Measurements from ENCODE around the gene SLC38A5. TPM values are rescaled to one million over a fixed set of nuclear protein-coding genes. Genes with fewer than 3 reads are reported as not detected.

SLC38A5 gene
- total and polyA plus RNA-seq, 2 experiments from 2014 or later: 20.7 to 47.7 TPM

DNA sequence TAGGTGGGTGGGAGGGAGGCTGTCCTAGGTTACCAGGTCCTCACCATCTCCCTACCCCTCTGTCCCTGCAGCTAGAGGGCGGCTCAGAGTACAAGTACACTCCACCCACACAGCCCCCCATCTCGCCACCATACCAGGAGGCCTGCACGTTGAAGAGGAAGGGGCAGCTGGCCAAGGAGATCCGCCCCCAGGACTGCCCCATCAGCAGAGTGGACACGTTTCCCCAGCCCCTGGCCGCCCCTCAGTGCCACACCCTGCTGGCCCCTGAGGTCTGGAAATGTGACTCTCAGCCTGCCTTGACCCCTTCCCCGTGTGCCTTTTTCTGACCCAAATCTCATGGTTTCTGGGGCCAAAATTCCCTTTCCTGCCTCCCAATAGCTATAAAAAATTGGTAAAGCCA is 12.5 kb upstream of the SLC38A5 start:
- Histone ChIP-seq H3K4me1 (ENCODE audit: insufficient read depth) (no peaks in the 10 kb centered on the region), H3K27ac (ENCODE audit: low read depth) (no peak overlapping the region), H4K20me1 (replicated peaks; ENCODE audit: insufficient read depth) (no peaks in the 10 kb centered on the region), H3K4me3 (no peak overlapping the region), H3K79me2 (replicated peaks; ENCODE audit: insufficient read depth) (peaks cover 2% of the 10 kb centered on the region), H2AFZ (no peak overlapping the region), H3K4me2 (no peak overlapping the region), H3F3A (replicated peaks; ENCODE audit: low read depth) (no peaks in the 10 kb centered on the region), H3K36me3 (ENCODE audit: insufficient read depth) (peaks cover 4% of the 10 kb centered on the region; the same call in 1 of the 2 replicates), H3K9me2 (ENCODE audit: insufficient read depth) (no peaks in the 10 kb centered on the region), H3K27me3 (ENCODE audit: insufficient read depth) (no peaks in the 10 kb centered on the region)
- ATAC-seq (no peak), DNase-seq (ENCODE audit: low spot score) (no peak)
- H3K36me3 Mint-ChIP-seq (ENCODE audit: low read depth): peaks cover 35% of the 10 kb centered on the region
- peaks cover under 1% of the 10 kb centered on the region; the same call in 2 of the 3 replicates for H3K4me1 Mint-ChIP-seq
- no peaks in the 10 kb centered on the region for H3K9me3 Mint-ChIP-seq
- H3K27ac Mint-ChIP-seq: no peak overlapping the region
- TF ChIP-seq, protein P1, sequence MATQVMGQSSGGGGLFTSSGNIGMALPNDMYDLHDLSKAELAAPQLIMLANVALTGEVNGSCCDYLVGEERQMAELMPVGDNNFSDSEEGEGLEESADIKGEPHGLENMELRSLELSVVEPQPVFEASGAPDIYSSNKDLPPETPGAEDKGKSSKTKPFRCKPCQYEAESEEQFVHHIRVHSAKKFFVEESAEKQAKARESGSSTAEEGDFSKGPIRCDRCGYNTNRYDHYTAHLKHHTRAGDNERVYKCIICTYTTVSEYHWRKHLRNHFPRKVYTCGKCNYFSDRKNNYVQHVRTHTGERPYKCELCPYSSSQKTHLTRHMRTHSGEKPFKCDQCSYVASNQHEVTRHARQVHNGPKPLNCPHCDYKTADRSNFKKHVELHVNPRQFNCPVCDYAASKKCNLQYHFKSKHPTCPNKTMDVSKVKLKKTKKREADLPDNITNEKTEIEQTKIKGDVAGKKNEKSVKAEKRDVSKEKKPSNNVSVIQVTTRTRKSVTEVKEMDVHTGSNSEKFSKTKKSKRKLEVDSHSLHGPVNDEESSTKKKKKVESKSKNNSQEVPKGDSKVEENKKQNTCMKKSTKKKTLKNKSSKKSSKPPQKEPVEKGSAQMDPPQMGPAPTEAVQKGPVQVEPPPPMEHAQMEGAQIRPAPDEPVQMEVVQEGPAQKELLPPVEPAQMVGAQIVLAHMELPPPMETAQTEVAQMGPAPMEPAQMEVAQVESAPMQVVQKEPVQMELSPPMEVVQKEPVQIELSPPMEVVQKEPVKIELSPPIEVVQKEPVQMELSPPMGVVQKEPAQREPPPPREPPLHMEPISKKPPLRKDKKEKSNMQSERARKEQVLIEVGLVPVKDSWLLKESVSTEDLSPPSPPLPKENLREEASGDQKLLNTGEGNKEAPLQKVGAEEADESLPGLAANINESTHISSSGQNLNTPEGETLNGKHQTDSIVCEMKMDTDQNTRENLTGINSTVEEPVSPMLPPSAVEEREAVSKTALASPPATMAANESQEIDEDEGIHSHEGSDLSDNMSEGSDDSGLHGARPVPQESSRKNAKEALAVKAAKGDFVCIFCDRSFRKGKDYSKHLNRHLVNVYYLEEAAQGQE (IDR thresholded peaks at IDR 0.05; ENCODE audit: unreplicated experiment): no peak
- TF ChIP-seq ZNF114 (CRISPR knock-in tag; IDR thresholded peaks at IDR 0.05) (no peak), POLR2AphosphoS5 (IDR thresholded peaks at IDR 0.05; ENCODE audit: low read depth) (no peak), JUNB (IDR thresholded peaks at IDR 0.05; ENCODE audit: unreplicated experiment) (no peak), CREB1 (CRISPR knock-in tag; IDR thresholded peaks at IDR 0.05; ENCODE audit: low read depth) (no peak), NANOG (IDR thresholded peaks at IDR 0.05; ENCODE audit: borderline replicate concordance) (no peak), EZH2phosphoT487 (IDR thresholded peaks at IDR 0.05; ENCODE audit: unreplicated experiment) (no peak), EZH2 (IDR thresholded peaks at IDR 0.05; ENCODE audit: low read depth, unreplicated experiment) (no peak), STAT1 (IDR thresholded peaks at IDR 0.05; ENCODE audit: unreplicated experiment) (no peak)
- TF ChIP-seq, protein P2, sequence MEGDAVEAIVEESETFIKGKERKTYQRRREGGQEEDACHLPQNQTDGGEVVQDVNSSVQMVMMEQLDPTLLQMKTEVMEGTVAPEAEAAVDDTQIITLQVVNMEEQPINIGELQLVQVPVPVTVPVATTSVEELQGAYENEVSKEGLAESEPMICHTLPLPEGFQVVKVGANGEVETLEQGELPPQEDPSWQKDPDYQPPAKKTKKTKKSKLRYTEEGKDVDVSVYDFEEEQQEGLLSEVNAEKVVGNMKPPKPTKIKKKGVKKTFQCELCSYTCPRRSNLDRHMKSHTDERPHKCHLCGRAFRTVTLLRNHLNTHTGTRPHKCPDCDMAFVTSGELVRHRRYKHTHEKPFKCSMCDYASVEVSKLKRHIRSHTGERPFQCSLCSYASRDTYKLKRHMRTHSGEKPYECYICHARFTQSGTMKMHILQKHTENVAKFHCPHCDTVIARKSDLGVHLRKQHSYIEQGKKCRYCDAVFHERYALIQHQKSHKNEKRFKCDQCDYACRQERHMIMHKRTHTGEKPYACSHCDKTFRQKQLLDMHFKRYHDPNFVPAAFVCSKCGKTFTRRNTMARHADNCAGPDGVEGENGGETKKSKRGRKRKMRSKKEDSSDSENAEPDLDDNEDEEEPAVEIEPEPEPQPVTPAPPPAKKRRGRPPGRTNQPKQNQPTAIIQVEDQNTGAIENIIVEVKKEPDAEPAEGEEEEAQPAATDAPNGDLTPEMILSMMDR (conservative IDR thresholded peaks at IDR 0.05; ENCODE audit: low read depth in 2 of 2): no peak
- TF ChIP-seq, protein P3, sequence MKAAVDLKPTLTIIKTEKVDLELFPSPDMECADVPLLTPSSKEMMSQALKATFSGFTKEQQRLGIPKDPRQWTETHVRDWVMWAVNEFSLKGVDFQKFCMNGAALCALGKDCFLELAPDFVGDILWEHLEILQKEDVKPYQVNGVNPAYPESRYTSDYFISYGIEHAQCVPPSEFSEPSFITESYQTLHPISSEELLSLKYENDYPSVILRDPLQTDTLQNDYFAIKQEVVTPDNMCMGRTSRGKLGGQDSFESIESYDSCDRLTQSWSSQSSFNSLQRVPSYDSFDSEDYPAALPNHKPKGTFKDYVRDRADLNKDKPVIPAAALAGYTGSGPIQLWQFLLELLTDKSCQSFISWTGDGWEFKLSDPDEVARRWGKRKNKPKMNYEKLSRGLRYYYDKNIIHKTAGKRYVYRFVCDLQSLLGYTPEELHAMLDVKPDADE (IDR thresholded peaks at IDR 0.05): no peak
- H3K27me3 Mint-ChIP-seq (ENCODE audit: insufficient read depth, low read depth, poor library complexity): peaks cover 2% of the 10 kb centered on the region
- no peak overlapping the region for H3K4me3 Mint-ChIP-seq
